ENCODE results near the gene C16orf78.

DNA sequence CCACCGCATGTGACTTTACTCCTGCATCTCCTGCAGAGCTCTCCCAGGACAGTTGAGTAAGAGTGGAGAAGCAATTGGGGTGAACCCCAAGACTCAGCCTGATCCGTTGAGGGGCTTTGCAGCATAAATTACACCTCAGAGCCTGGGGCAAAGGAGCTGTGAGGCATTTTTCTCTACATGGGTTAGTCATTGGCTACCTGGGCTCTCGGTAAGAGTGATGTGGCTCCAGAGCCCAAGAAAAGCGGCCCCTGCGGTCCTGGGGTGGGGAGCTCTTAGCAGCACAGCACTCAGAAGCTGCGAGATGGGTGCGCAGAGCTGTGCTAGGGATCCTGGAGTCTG, 40.4 kb upstream of the C16orf78 start:
- TF ChIP-seq, protein P1, sequence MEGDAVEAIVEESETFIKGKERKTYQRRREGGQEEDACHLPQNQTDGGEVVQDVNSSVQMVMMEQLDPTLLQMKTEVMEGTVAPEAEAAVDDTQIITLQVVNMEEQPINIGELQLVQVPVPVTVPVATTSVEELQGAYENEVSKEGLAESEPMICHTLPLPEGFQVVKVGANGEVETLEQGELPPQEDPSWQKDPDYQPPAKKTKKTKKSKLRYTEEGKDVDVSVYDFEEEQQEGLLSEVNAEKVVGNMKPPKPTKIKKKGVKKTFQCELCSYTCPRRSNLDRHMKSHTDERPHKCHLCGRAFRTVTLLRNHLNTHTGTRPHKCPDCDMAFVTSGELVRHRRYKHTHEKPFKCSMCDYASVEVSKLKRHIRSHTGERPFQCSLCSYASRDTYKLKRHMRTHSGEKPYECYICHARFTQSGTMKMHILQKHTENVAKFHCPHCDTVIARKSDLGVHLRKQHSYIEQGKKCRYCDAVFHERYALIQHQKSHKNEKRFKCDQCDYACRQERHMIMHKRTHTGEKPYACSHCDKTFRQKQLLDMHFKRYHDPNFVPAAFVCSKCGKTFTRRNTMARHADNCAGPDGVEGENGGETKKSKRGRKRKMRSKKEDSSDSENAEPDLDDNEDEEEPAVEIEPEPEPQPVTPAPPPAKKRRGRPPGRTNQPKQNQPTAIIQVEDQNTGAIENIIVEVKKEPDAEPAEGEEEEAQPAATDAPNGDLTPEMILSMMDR (IDR thresholded peaks at IDR 0.05): no peak
- no peak for TF ChIP-seq POLR2A (IDR thresholded peaks at IDR 0.05)
